CD4-positive, alpha-beta memory T cell (primary cell): Measurements from ENCODE around the gene MSRB1. TPM values are rescaled to one million over a fixed set of nuclear protein-coding genes. Genes with fewer than 3 reads are reported as not detected.
A peak's percentile ranks its signal among the peaks of the same experiment; 100 is the strongest.
"Not testable (repeated sequence)": the region's sequence is repeated elsewhere in the genome, so short reads cannot be mapped to it uniquely, and the experiment has no call there.

Experiments used
- CTCF ChIA-PET: fragments of 350-600 bp; sonication (Branson Sonifier 250); formaldehyde crosslinking; loops from one replicate; lab custom pipeline; 2021; ENCODE audit warnings: inconsistent platforms; ENCODE audit not compliant: partially characterized antibody; lab: Charles Lee
- POLR2A ChIA-PET: fragments of 350-600 bp; sonication (Branson Sonifier 250); formaldehyde crosslinking; loops from one replicate; lab custom pipeline; 2021; ENCODE audit not compliant: partially characterized antibody; lab: Charles Lee
- DNase-seq, 5 donors: peaks; one replicate each; pipeline versions ENCODE4 v3.0.0 to v3.0.0-alpha.2; 2020 to 2022; ENCODE audit warnings: mixed read lengths in 1 of 5
- H3K27ac ChIP-seq: one replicate; pipeline ENCODE4 v1.7.0; 2013; ENCODE audit warnings: low read depth, low read length
- H3K27me3 ChIP-seq: 2 replicates; pipeline ENCODE4 v1.7.0; 2013; ENCODE audit warnings: mild to moderate bottlenecking, low read length, moderate library complexity; ENCODE audit not compliant: insufficient read depth
- H3K36me3 ChIP-seq: 2 replicates; pipeline ENCODE4 v1.7.0; 2013; ENCODE audit warnings: mild to moderate bottlenecking, low read length, moderate library complexity; ENCODE audit not compliant: insufficient read depth
- H3K4me1 ChIP-seq: 2 replicates; pipeline ENCODE4 v1.7.0; 2013; ENCODE audit warnings: mild to moderate bottlenecking, low read length, moderate library complexity; ENCODE audit not compliant: insufficient read depth
- H3K4me3 ChIP-seq, 2 donors: one replicate each; pipeline ENCODE4 v1.7.0; 2013; ENCODE audit warnings: low read length in 2 of 2, mild to moderate bottlenecking in 1 of 2
- H3K9me3 ChIP-seq, 2 donors: one replicate each; pipeline ENCODE4 v1.7.0; 2013; ENCODE audit warnings: low read length in 2 of 2, control low read depth in 1 of 2; ENCODE audit not compliant: control insufficient read depth in 1 of 2
- H3K27ac Mint-ChIP-seq, 7 donors: one replicate each; pipeline ENCODE4 v1.8.0; 2020 to 2021; ENCODE audit warnings: mixed read lengths in 7 of 7, mild to moderate bottlenecking in 6 of 7, inconsistent platforms in 3 of 7, moderate library complexity in 3 of 7
- H3K27me3 Mint-ChIP-seq, 2 donors: one replicate each; pipeline ENCODE4 v1.8.0; 2020 to 2021; ENCODE audit warnings: mixed read lengths in 2 of 2
- H3K36me3 Mint-ChIP-seq, 2 donors: one replicate each; pipeline ENCODE4 v1.8.0; 2020 to 2021; ENCODE audit warnings: mixed read lengths in 2 of 2, inconsistent platforms in 1 of 2, mild to moderate bottlenecking in 1 of 2
- H3K4me1 Mint-ChIP-seq, 4 donors: one replicate each; pipeline ENCODE4 v1.8.0; 2020 to 2021; ENCODE audit warnings: mixed read lengths in 4 of 4, mild to moderate bottlenecking in 1 of 4
- H3K4me3 Mint-ChIP-seq, 8 donors: one replicate each; pipeline ENCODE4 v1.8.0; 2020 to 2021; ENCODE audit warnings: mixed read lengths in 8 of 8, mild to moderate bottlenecking in 7 of 8, moderate library complexity in 6 of 8, inconsistent platforms in 3 of 8
- H3K9me3 Mint-ChIP-seq, 8 donors: one replicate each; pipeline ENCODE4 v1.8.0; 2020 to 2021; ENCODE audit warnings: mixed read lengths in 8 of 8, mild to moderate bottlenecking in 5 of 8, inconsistent platforms in 3 of 8, moderate library complexity in 1 of 8
- intact Hi-C: fragments of 100-400 bp; cut with micrococcal nuclease; formaldehyde crosslinking; loops from one replicate; pipeline ENCODE4 v1.15.1; 2023
- polyA plus RNA-seq, 2 donors: library from polyadenylated mRNA; unstranded; fragments of 300-500 nt; fragmentation: Illumina TruSeq; gene quantifications; one replicate each; pipeline ENCODE4 v1.2.3, GENCODE V29; 2021
- total RNA-seq, 2 experiments: library from RNA; stranded (reverse); gene quantifications; one replicate each; pipeline ENCODE4 v1.2.3, GENCODE V29; 2021

MSRB1 gene
- total and polyA plus RNA-seq, 4 experiments from 2014 or later: 9.3 to 30.5 (median 15.5) TPM

DNA sequence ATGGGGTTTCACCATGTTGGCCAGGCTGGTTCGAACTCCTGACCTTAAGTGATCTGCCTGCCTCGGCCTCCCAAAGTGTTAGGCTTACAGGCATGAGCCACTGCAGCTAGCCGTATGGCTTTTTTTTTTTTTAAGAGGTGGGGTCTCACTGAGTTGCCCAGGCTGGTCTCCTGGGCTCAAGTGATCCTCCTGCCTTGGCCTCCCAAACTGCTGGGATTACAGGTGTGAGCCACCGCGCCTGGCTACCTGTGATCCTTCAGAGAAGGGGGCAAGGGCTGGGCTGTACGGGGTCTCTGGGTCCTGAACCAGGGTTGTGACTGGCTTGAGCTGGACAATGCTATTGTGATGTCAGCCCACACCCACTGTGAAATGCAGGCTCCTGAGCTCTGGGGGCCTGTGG, 23.5 kb upstream of the MSRB1 start, which contains the start of gene RNF151:
Gene RNF151 (plus strand): TSS at position 397 of the 400 bp plus-strand sequence. CDS start 26 bp downstream, outside the sequence.
- H3K27me3 Mint-ChIP-seq: no peaks in the 10 kb centered on the region
- H3K4me1 ChIP-seq: peaks cover 48% of the 10 kb centered on the region
- H3K9me3 ChIP-seq: no peaks in the 10 kb centered on the region
- DNase-seq: peak in 1 of 5 donors; percentile 10
- peak within 1 kb of the TSS; percentile 97 to 99 (median 97) for H3K27ac Mint-ChIP-seq
- peaks cover 15 to 39% of the 10 kb centered on the region in 2 donors for H3K36me3 Mint-ChIP-seq
- peak within 1 kb of the TSS in 1 of 2 donors; percentile 86 for H3K4me3 ChIP-seq
- H3K27ac ChIP-seq: peak within 1 kb of the TSS; percentile 97
- intact Hi-C loops: no loop called here
- peaks cover 19 to 50% (median 33%) of the 10 kb centered on the region in 4 donors for H3K4me1 Mint-ChIP-seq
- peaks cover 18% of the 10 kb centered on the region for H3K36me3 ChIP-seq
- peak within 1 kb of the TSS; percentile 90 to 97 (median 92) for H3K4me3 Mint-ChIP-seq
- POLR2A ChIA-PET: interaction anchor here (0.5 to 9.4 kb wide), 5 partner anchors 17 to 188 kb away, joined by 3 to 99 read pairs (median 71); partner anchors contain the start of genes GFER, NOXO1, SYNGR3 and TRAF7
- no peaks in the 10 kb centered on the region for H3K27me3 ChIP-seq
- H3K9me3 Mint-ChIP-seq: peaks cover 0 to 7% (median 0%) of the 10 kb centered on the region in 8 donors
- CTCF ChIA-PET: interaction anchor here (0.7 to 1.6 kb wide), 2 partner anchors 37 to 189 kb away, joined by 3 to 7 read pairs; partner anchors contain the start of gene TRAF7

GRCh38 chr16:1965396-1966001, 22.5 kb upstream of the MSRB1 start:
- Histone ChIP-seq H3K4me3 (peak overlapping the region; percentile 78 to 86), H3K27me3 (no peaks in the 10 kb centered on the region), H3K9me3 (no peaks in the 10 kb centered on the region), H3K36me3 (peaks cover 18% of the 10 kb centered on the region), H3K4me1 (peaks cover 47% of the 10 kb centered on the region), H3K27ac (peak overlapping the region; percentile 97)
- Mint-ChIP-seq H3K36me3 (peaks cover 21 to 47% of the 10 kb centered on the region in 2 donors), H3K9me3 (peaks cover 0 to 5% (median 0%) of the 10 kb centered on the region in 8 donors), H3K27ac (peak overlapping the region; percentile 97 to 99 (median 97)), H3K27me3 (no peaks in the 10 kb centered on the region), H3K4me1 (peaks cover 26 to 51% (median 36%) of the 10 kb centered on the region in 4 donors), H3K4me3 (peak overlapping the region; percentile 90 to 97 (median 92))
- ChIA-PET CTCF (interaction anchor here (0.7 to 1.6 kb wide), 6 partner anchors 9 to 190 kb away, joined by 3 to 7 read pairs (median 4); partner anchors contain the start of genes MSRB1 and TRAF7), POLR2A (interaction anchor here (0.6 to 9.4 kb wide), 38 partner anchors 8 to 902 kb away, joined by 3 to 99 read pairs (median 6); partner anchors contain the start of genes AMDHD2, CRAMP1, ECI1 and EME2)
- intact Hi-C loops: loop anchor here (2.0 kb wide), 1 partner anchor 27 kb away; no protein-coding TSS in a partner anchor
- DNase-seq: peak in 1 of 5 donors; percentile 45

DNA sequence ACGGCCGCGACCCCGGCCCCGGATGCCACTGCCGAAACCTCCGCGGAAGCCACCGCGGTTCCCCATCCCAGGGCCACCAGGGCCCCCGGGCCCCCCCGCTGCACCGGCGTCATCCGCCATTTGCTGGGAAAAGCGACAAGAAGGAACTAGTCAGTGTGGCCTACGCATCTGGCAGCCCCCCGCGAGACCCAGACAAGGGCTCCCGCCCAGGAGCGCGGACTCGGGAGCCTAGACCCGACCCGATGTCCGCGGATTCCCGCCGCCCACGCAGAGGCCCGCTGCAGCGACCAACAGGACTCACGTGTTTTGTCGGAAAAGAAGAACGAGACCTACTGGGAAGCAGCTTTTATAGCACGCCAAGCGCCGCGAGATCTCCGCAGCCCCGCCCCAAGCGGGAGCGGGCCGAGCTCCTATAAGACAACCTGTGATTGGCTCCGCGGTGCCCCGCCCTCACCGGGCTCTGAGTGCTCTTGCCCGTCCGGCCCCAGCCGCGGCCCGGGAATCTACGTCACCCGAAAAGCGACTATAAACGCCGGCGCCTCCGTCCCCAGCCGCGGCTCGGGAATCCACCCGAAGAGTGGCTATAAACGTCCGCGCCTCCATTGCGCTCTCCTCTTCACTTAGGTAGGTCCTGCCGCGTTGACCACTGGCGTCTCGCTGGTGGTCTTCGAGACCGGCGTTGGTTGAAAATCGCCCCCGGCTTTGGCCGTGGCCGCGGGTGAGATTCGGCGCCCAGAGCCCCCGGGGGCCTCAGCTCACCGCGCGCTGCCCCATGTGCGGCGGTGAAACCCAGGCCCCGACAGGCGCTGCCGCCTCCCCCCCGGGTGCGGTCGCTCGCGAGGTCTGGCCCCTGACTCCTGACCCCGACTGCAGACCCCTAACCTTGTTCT, 21.8 kb upstream of the MSRB1 start, which contains the start of gene RPS2:
Gene RPS2 (minus strand): TSS at position 321 of the 890 bp plus-strand sequence. CDS start 201 bp downstream, at position 120.
- peaks cover 28 to 59% (median 42%) of the 10 kb centered on the region in 4 donors for H3K4me1 Mint-ChIP-seq
- H3K36me3 Mint-ChIP-seq: peaks cover 21 to 49% of the 10 kb centered on the region in 2 donors
- intact Hi-C loops: loop anchor here (1.0 to 2.0 kb wide), 3 partner anchors 8 to 191 kb away; partner anchors contain the start of genes TBL3 and TRAF7
- CTCF ChIA-PET: interaction anchor here (0.9 to 1.4 kb wide), 5 partner anchors 9 to 190 kb away, joined by 3 to 5 read pairs (median 4); partner anchors contain the start of genes MSRB1 and TRAF7
- H3K36me3 ChIP-seq: peaks cover 18% of the 10 kb centered on the region
- peak within 1 kb of the TSS; percentile 97 to 99 (median 98) for H3K27ac Mint-ChIP-seq
- peaks cover 0 to 5% (median 0%) of the 10 kb centered on the region in 8 donors for H3K9me3 Mint-ChIP-seq
- peaks cover 50% of the 10 kb centered on the region for H3K4me1 ChIP-seq
- peak within 1 kb of the TSS; percentile 91 to 97 (median 94) for H3K4me3 Mint-ChIP-seq
- peak within 1 kb of the TSS; percentile 78 to 86 for H3K4me3 ChIP-seq
- no peaks in the 10 kb centered on the region for H3K9me3 ChIP-seq
- no peaks in the 10 kb centered on the region for H3K27me3 ChIP-seq
- POLR2A ChIA-PET: interaction anchor here (0.6 to 9.4 kb wide), 45 partner anchors 9 to 1640 kb away, joined by 3 to 99 read pairs (median 4); partner anchors contain the start of genes AMDHD2, CRAMP1, ECI1 and EME2
- H3K27ac ChIP-seq: peak within 1 kb of the TSS; percentile 97
- H3K27me3 Mint-ChIP-seq: no peaks in the 10 kb centered on the region
- peak; percentile 97 to 99 (median 99) for DNase-seq

DNA sequence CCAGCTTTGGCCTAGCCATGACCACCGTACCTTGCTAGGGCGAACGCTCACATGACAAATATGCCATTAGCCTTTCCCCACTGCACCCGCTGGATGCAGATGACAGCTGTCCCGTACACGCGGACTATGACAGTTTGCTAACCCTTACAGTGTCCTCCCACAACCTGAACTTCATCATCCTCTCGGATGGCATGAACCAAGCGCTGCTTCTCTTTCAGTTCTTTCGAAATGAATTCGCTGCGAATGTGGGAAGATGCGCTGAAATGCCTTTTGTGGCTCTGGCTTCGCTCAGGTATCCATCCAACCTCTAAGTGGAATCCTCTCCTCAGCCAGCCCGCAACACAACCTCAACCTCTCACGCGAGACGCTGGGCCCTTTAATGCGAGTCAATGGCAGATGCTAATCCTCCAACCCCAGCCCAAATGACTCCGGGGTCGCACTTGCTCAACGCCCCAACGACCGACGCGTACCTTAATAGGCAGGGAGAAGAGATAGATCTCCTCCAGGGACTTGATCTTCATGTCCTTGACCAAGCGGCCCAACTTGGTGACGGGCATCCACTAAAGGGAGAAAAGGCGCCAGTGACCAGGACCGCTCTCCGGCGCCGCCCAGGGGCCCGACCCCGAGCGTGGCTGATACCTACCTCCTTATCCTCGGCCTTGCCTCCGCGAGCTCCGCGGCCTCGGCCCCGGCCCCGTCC, 21.0 kb upstream of the MSRB1 start:
- no peaks in the 10 kb centered on the region for H3K27me3 ChIP-seq
- Mint-ChIP-seq H3K4me1 (peaks cover 30 to 65% (median 45%) of the 10 kb centered on the region in 4 donors), H3K27me3 (no peaks in the 10 kb centered on the region), H3K27ac (peak overlapping the region; percentile 90 to 99 (median 93)), H3K4me3 (peak overlapping the region; percentile 91 to 97 (median 93)), H3K9me3 (peaks cover 0 to 5% (median 0%) of the 10 kb centered on the region in 8 donors), H3K36me3 (peaks cover 21 to 49% of the 10 kb centered on the region in 2 donors)
- POLR2A ChIA-PET: interaction anchor here (0.6 to 9.4 kb wide), 40 partner anchors 8 to 1328 kb away, joined by 3 to 99 read pairs (median 6); partner anchors contain the start of genes AMDHD2, ECI1, FAHD1 and GFER
- intact Hi-C loops: loop anchor here (1.0 to 2.0 kb wide), 3 partner anchors 8 to 191 kb away; partner anchors contain the start of genes TBL3 and TRAF7
- H3K4me3 ChIP-seq: peak overlapping the region; percentile 73 to 86
- H3K36me3 ChIP-seq: peaks cover 18% of the 10 kb centered on the region
- no peaks in the 10 kb centered on the region for H3K9me3 ChIP-seq
- H3K4me1 ChIP-seq: peaks cover 53% of the 10 kb centered on the region
- DNase-seq: peak; percentile 44 to 64 (median 54)
- CTCF ChIA-PET: interaction anchor here (0.6 to 1.4 kb wide), 6 partner anchors 8 to 191 kb away, joined by 3 to 5 read pairs (median 4); partner anchors contain the start of genes MSRB1 and TRAF7
- peak overlapping the region; percentile 97 for H3K27ac ChIP-seq

GRCh38 chr16:1962161-1963153, 19.5 kb upstream of the MSRB1 start:
- intact Hi-C loops, CTCF ChIA-PET: not testable (repeated sequence)
- POLR2A ChIA-PET: interaction anchor here (1.2 to 9.4 kb wide), 7 partner anchors 8 to 192 kb away, joined by 3 to 99 read pairs (median 20); partner anchors contain the start of genes GFER, MSRB1, NOXO1 and SYNGR3

More at GRCh38 chr16:1962161-1963153, 19.5 kb upstream of the MSRB1 start:
- peaks cover 21 to 49% of the 10 kb centered on the region in 2 donors for H3K36me3 Mint-ChIP-seq
- DNase-seq: peak in 1 of 5 donors; percentile 34
- Histone ChIP-seq H3K36me3 (peaks cover 18% of the 10 kb centered on the region), H3K27ac (peak overlapping the region; percentile 97), H3K4me1 (peaks cover 57% of the 10 kb centered on the region)
- H3K27ac Mint-ChIP-seq: peak overlapping the region; percentile 83 to 99 (median 92)
- peak overlapping the region; percentile 91 to 97 (median 93) for H3K4me3 Mint-ChIP-seq
- H3K27me3 Mint-ChIP-seq, H3K27me3 ChIP-seq, H3K9me3 Mint-ChIP-seq, H3K4me3 ChIP-seq, H3K9me3 ChIP-seq: not testable (repeated sequence)
- peaks cover 30 to 66% (median 47%) of the 10 kb centered on the region in 4 donors for H3K4me1 Mint-ChIP-seq
